ENCODE measurements around the gene STRA6. TPM values are rescaled to one million over a fixed set of nuclear protein-coding genes. Genes with fewer than 3 reads are reported as not detected.

The STRA6 gene
- total and polyA plus RNA-seq, 10 donors = 0.47 to 1.8 (median 0.96) TPM; not detected in 3

DNA sequence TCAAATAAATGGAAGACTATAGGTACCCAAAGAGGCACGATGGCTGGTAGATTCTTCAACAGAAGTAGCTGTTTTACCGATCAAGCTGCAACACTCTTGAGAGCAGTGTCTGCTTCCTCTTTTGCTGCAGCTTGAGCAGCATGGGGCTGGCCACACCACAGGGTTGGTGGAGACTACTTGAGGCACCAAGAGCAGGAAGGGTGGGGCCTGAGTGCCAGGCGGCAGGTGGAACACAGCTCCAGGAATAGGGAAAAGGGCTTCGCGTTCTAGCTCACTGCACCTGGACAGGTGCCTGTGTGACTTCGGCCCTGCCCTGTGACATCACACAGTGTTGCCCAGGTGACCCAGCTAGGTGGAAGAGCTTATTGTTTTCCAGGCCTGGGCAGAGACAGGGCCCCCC lies 33.4 kb upstream of the STRA6 start, which contains the start of gene CCDC33:
TSS of gene CCDC33 (plus strand) at position 365 of the 400 bp plus-strand sequence. CDS start 394 bp downstream, outside the sequence.
- TF ChIP-seq, protein P1, sequence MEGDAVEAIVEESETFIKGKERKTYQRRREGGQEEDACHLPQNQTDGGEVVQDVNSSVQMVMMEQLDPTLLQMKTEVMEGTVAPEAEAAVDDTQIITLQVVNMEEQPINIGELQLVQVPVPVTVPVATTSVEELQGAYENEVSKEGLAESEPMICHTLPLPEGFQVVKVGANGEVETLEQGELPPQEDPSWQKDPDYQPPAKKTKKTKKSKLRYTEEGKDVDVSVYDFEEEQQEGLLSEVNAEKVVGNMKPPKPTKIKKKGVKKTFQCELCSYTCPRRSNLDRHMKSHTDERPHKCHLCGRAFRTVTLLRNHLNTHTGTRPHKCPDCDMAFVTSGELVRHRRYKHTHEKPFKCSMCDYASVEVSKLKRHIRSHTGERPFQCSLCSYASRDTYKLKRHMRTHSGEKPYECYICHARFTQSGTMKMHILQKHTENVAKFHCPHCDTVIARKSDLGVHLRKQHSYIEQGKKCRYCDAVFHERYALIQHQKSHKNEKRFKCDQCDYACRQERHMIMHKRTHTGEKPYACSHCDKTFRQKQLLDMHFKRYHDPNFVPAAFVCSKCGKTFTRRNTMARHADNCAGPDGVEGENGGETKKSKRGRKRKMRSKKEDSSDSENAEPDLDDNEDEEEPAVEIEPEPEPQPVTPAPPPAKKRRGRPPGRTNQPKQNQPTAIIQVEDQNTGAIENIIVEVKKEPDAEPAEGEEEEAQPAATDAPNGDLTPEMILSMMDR (IDR thresholded peaks at IDR 0.05 in 8 of 11, conservative IDR thresholded peaks at IDR 0.05 in 3 of 11) = no peak
- TF ChIP-seq POLR2A (IDR thresholded peaks at IDR 0.05) = no peak
- TF ChIP-seq POLR2AphosphoS5 (IDR thresholded peaks at IDR 0.05) = no peak
- no peaks in the 10 kb centered on the region for H3K9me3 ChIP-seq
- H3K27ac ChIP-seq = no peak within 1 kb of the TSS
- no peak for DNase-seq
- H3K4me3 ChIP-seq = no peak within 1 kb of the TSS
- 32 to 39% (median 35%) methylated on average over 5 to 6 of the region's 6 CpGs for WGBS, 5 donors
- no peaks in the 10 kb centered on the region for H3K36me3 ChIP-seq
- peaks cover 0 to 21% (median 17%) of the 10 kb centered on the region in 6 donors for H3K4me1 ChIP-seq
- peaks cover 0 to 8% (median 0%) of the 10 kb centered on the region in 7 donors for H3K27me3 ChIP-seq (replicated peaks in 1 of 7)
- intact Hi-C loops (cut with DNase I; ENCODE audit: low total_unique reads) = no loop called here

DNA sequence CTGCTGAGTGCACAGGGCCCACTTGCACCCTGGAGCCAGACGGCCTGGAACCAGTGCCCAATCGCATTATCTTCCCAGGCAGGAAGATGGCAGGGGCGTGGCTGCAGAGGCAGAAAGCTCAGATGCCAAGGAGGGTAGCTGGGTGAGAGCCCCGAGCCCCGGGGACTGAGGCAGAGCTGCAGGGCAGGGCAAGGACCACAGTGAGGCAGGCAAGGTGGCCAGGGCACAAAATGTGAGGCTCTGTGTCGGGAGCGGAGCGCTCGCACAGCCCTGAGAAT lies 31.9 kb upstream of the STRA6 start:
- no peak overlapping the region for H3K4me3 ChIP-seq
- 78 to 92% (median 83%) methylated on average over 9 of the region's 9 CpGs for WGBS, 5 donors
- no peaks in the 10 kb centered on the region for H3K36me3 ChIP-seq
- no peak overlapping the region for H3K27ac ChIP-seq
- H3K4me1 ChIP-seq = peaks cover 0 to 7% (median 4%) of the 10 kb centered on the region in 6 donors
- intact Hi-C loops (cut with DNase I; ENCODE audit: low total_unique reads) = no loop called here
- H3K27me3 ChIP-seq (replicated peaks in 1 of 7) = peaks cover 0 to 9% (median 0%) of the 10 kb centered on the region in 7 donors
- no peak for DNase-seq
- H3K9me3 ChIP-seq = no peaks in the 10 kb centered on the region
- TF ChIP-seq POLR2AphosphoS5 (IDR thresholded peaks at IDR 0.05) (no peak), POLR2A (IDR thresholded peaks at IDR 0.05) (no peak)
- TF ChIP-seq, protein P1 (IDR thresholded peaks at IDR 0.05 in 8 of 11, conservative IDR thresholded peaks at IDR 0.05 in 3 of 11) = no peak

DNA sequence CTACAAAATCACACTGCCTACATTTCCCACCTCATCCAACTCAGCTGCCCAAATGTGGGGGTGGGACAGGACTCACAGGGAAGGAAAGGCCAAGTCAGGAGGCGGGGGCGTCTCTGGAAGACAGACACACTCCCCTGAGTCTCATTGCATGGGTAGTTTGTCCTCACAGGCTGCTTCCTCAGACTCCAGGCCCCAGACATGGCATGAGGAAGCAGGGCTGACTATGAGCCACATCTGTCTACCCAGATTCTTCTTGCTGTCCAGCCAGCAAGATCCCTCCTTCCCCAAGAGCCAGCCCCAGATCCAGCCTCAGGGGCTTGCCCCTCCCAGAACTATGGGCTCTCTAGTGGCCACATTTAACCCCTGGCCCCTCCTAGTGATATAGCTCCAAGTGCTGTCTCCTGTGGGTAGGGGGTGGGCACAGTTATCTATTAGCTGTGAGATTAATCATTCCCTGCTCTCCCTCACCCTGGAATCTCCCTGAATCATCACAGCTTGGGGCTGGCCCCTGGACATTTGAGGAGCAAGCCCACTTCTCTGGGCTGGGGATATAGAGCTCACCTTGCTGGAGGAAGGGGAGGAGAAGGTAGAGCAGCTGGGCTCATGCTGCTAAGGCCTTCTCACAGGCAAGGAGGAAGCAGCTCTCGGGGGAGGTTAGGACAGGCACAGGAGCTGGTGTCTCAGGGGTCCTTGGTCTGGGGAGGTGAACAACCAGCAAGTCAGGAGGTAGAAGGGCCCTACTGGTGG lies 31.4 kb upstream of the STRA6 start:
- WGBS, 5 donors = 79 to 97% (median 87%) methylated on average over 3 of the region's 3 CpGs
- no peak overlapping the region for H3K4me3 ChIP-seq
- intact Hi-C loops (cut with DNase I; ENCODE audit: low total_unique reads) = no loop called here
- H3K9me3 ChIP-seq = no peaks in the 10 kb centered on the region
- H3K4me1 ChIP-seq = peaks cover 0 to 2% (median under 1%) of the 10 kb centered on the region in 6 donors
- peaks cover 0 to 12% (median 0%) of the 10 kb centered on the region in 7 donors for H3K27me3 ChIP-seq (replicated peaks in 1 of 7)
- H3K27ac ChIP-seq = no peak overlapping the region
- no peaks in the 10 kb centered on the region for H3K36me3 ChIP-seq
- TF ChIP-seq POLR2AphosphoS5 (IDR thresholded peaks at IDR 0.05) = no peak
- TF ChIP-seq POLR2A (IDR thresholded peaks at IDR 0.05) = no peak
- no peak for DNase-seq

DNA sequence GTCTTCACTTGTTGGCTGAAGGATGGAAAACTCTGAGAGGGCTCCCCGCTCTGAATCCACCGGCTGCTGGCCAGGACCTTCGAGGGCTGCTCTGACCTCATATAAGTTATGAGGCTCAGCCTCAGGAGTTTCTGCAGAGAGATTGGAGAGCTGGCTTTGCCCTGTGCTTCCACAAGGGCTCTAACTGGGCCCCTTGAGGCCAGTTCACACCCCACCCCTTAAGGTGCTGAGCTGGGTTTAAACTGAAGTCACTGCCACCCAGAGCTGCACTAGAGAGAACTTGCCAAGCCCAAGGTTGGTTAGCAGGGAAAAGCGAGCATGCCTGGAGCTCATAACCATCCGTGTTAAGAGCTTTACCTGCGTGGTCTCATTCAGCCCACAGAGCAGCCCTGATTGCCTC lies 30.8 kb upstream of the STRA6 start:
- Histone ChIP-seq H3K4me3 (no peak overlapping the region), H3K9me3 (no peaks in the 10 kb centered on the region), H3K4me1 (peaks cover 0 to 7% (median 3%) of the 10 kb centered on the region in 6 donors), H3K27me3 (replicated peaks in 1 of 7) (peaks cover 0 to 18% (median 0%) of the 10 kb centered on the region in 7 donors), H3K27ac (no peak overlapping the region), H3K36me3 (no peaks in the 10 kb centered on the region)
- intact Hi-C loops (cut with DNase I; ENCODE audit: low total_unique reads) = no loop called here
- no peak for DNase-seq
- no peak for TF ChIP-seq POLR2AphosphoS5 (IDR thresholded peaks at IDR 0.05)
- WGBS, 5 donors = 83 to 97% (median 95%) methylated on average over 5 to 6 of the region's 6 CpGs

DNA sequence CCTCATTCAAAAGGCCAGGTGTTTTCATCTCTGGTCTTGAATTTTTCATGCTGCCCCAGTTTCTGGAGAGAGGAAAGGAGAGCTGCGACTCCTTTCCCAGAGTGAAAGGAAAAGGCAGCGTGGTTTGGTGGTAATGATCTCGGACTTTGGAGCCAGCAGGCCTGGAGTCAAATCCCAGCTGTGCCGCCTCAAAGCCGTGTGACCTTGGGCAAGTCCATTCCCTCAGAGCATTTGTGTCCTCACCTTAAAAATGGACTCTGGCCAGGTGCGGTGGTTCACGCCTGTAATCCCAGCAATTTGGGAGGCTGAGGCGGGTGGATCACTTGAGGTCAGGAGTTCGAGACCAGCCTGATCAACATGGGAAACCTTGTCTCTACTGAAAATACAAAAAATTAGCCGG lies 28.9 kb upstream of the STRA6 start:
- Histone ChIP-seq H3K4me1 (peaks cover 0 to 12% (median 4%) of the 10 kb centered on the region in 6 donors), H3K9me3 (no peaks in the 10 kb centered on the region), H3K4me3 (no peak overlapping the region), H3K27ac (no peak overlapping the region), H3K27me3 (replicated peaks in 1 of 7) (peaks cover 0 to 21% (median 0%) of the 10 kb centered on the region in 7 donors), H3K36me3 (no peaks in the 10 kb centered on the region)
- intact Hi-C loops (cut with DNase I; ENCODE audit: low total_unique reads) = no loop called here
- 84 to 94% (median 91%) methylated on average over 10 of the region's 10 CpGs for WGBS, 5 donors
- DNase-seq = no peak
- TF ChIP-seq, protein P1 (IDR thresholded peaks at IDR 0.05 in 8 of 11, conservative IDR thresholded peaks at IDR 0.05 in 3 of 11) = no peak
- TF ChIP-seq POLR2AphosphoS5 (IDR thresholded peaks at IDR 0.05) = no peak
- TF ChIP-seq POLR2A (IDR thresholded peaks at IDR 0.05) = no peak

All from spleen (tissue), 11 donors.